NCI-H748 (cell line): Measurements from ENCODE around the gene HSF5.

Experiments
- DNase-seq: peaks from one replicate; lab custom pipeline; 2025; ENCODE audit not compliant: unreplicated experiment; lab: John Stamatoyannopoulos, UW

Gene HSF5

GRCh38 chr17:58388302-58389190 lies 99.7 kb downstream of the HSF5 start:
- DNase-seq, result no peak

- no peak for DNase-seq
Measured at GRCh38 chr17:58387834-58388233, 100.4 kb downstream of the HSF5 start.

- DNase-seq, result no peak
Measured at GRCh38 chr17:58386708-58387107, 101.5 kb downstream of the HSF5 start.

- no peak for DNase-seq
Measured at GRCh38 chr17:58385359-58385899, 102.8 kb downstream of the HSF5 start.

- DNase-seq, result no peak
Measured at GRCh38 chr17:58384897-58385296, 103.3 kb downstream of the HSF5 start.

GRCh38 chr17:58383892-58384462 lies 104.2 kb downstream of the HSF5 start:
- DNase-seq, result no peak

GRCh38 chr17:58382872-58383242 lies 105.4 kb downstream of the HSF5 start:
- DNase-seq, result no peak

- no peak for DNase-seq
Measured at GRCh38 chr17:58382108-58382871, 105.9 kb downstream of the HSF5 start.

- DNase-seq, result no peak
Measured at GRCh38 chr17:58381124-58382035, 106.8 kb downstream of the HSF5 start.

GRCh38 chr17:58380207-58381123 lies 107.7 kb downstream of the HSF5 start:
- DNase-seq, result no peak

GRCh38 chr17:58379511-58379824 lies 108.7 kb downstream of the HSF5 start:
- no peak for DNase-seq

- DNase-seq, result no peak
Measured at GRCh38 chr17:58378733-58379510, 109.3 kb downstream of the HSF5 start.

GRCh38 chr17:58377661-58378060 lies 110.5 kb downstream of the HSF5 start:
- DNase-seq, result no peak

- no peak for DNase-seq
Measured at GRCh38 chr17:58377093-58377601, 111.1 kb downstream of the HSF5 start.

- no peak for DNase-seq
Measured at GRCh38 chr17:58376472-58377000, 111.7 kb downstream of the HSF5 start.

- DNase-seq, result no peak
Measured at GRCh38 chr17:58375811-58376210, 112.4 kb downstream of the HSF5 start.

GRCh38 chr17:58375256-58375655 lies 113.0 kb downstream of the HSF5 start:
- no peak for DNase-seq

- no peak for DNase-seq
Measured at GRCh38 chr17:58373923-58374322, 114.3 kb downstream of the HSF5 start.
